Measurements from ENCODE around the gene NLGN1. TPM values are rescaled to one million over a fixed set of nuclear protein-coding genes. Genes with fewer than 3 reads are reported as not detected.
A peak's percentile ranks its signal among the peaks of the same experiment; 100 is the strongest.

NLGN1 gene
- total RNA-seq, 1 experiment from 2014 or later: 5.2 TPM

GRCh38 chr3:174156200-174156599 is 758.7 kb downstream of the NLGN1 start:
- H3K9ac ChIP-seq (ENCODE audit: extremely low read depth, insufficient read length, low read length): no peak overlapping the region
- H3K27me3 Mint-ChIP-seq (ENCODE audit: low read depth): no peaks in the 10 kb centered on the region
- no peak overlapping the region for H4K91ac ChIP-seq (ENCODE audit: insufficient read length, low read depth, low read length)
- no peak overlapping the region for H2AFZ ChIP-seq (ENCODE audit: low read length)
- TF ChIP-seq CTCF (conservative IDR thresholded peaks at IDR 0.05): no peak
- H3K9me3 ChIP-seq (ENCODE audit: control insufficient read depth, low read depth, low read length): no peaks in the 10 kb centered on the region
- no peak overlapping the region for H2BK20ac ChIP-seq (ENCODE audit: low read depth, low read length, poor library complexity, severe bottlenecking)
- no peak overlapping the region for H2BK15ac ChIP-seq (ENCODE audit: low read depth, low read length)
- H4K20me1 ChIP-seq (ENCODE audit: control insufficient read depth, insufficient read depth, insufficient read length): no peaks in the 10 kb centered on the region
- no peaks in the 10 kb centered on the region for H3K27me3 ChIP-seq (ENCODE audit: insufficient read depth, low read length)
- no peak overlapping the region for H3K4me3 Mint-ChIP-seq
- no peak overlapping the region for H3K56ac ChIP-seq (ENCODE audit: insufficient read length, low read depth, low read length)
- H4K8ac ChIP-seq (replicated peaks; ENCODE audit: insufficient read length, low read depth, low read length): no peak overlapping the region
- no peak overlapping the region for H3K18ac ChIP-seq (ENCODE audit: insufficient read length, low read depth, low read length)
- H3K4me1 ChIP-seq (ENCODE audit: insufficient read depth, low read length): no peaks in the 10 kb centered on the region
- no peak overlapping the region for H2BK12ac ChIP-seq (ENCODE audit: insufficient read length, low read depth, low read length)
- H3K79me1 ChIP-seq (ENCODE audit: insufficient read depth, low read depth, low read length, poor library complexity, severe bottlenecking): no peaks in the 10 kb centered on the region
- H3K27ac Mint-ChIP-seq: peak overlapping the region in 2 of 3 experiments; percentile 71 to 85; a peak in 4 of 7 replicates
- no peak overlapping the region for H3K23ac ChIP-seq (ENCODE audit: insufficient read length, low read depth, low read length)
- no peak overlapping the region for H4K5ac ChIP-seq (ENCODE audit: insufficient read length, low read depth, low read length)
- H3K4me2 ChIP-seq (ENCODE audit: insufficient read depth, insufficient read length, low read length): no peak overlapping the region
- H3K27ac ChIP-seq (ENCODE audit: insufficient read length, low read depth, low read length): no peak overlapping the region
- H3K36me3 Mint-ChIP-seq (ENCODE audit: insufficient read depth in 1 of 3, low read depth in 3 of 3): peaks cover 0 to under 1% (median 0%) of the 10 kb centered on the region in 3 experiments; a peak in 2 of 7 replicates
- H2BK5ac ChIP-seq (ENCODE audit: insufficient read length, low read length): no peak overlapping the region
- H3T11ph ChIP-seq (ENCODE audit: low read length): no peak overlapping the region
- no peak overlapping the region for H3K4ac ChIP-seq (ENCODE audit: low read depth, low read length)
- peaks cover 14 to 17% of the 10 kb centered on the region in 2 experiments for H3K4me1 Mint-ChIP-seq
- no CpG with 5 or more reads among the region's 7 CpGs for WGBS (ENCODE audit: extremely low coverage, insufficient read length, low lambda C conversion rate)
- H2AK5ac ChIP-seq (ENCODE audit: insufficient read length, low read length): no peak overlapping the region
- no peaks in the 10 kb centered on the region for H3K79me2 ChIP-seq (ENCODE audit: insufficient read depth, low read length)
- H3K14ac ChIP-seq (ENCODE audit: insufficient read depth, low read length): no peak overlapping the region
- no peaks in the 10 kb centered on the region for H3K23me2 ChIP-seq (ENCODE audit: insufficient read length, low read depth, low read length, poor library complexity, severe bottlenecking)
- H3K9me3 Mint-ChIP-seq: peaks cover 0 to 5% of the 10 kb centered on the region in 2 experiments; a peak in 3 of 5 replicates
- H2BK120ac ChIP-seq (ENCODE audit: low read depth, low read length, poor library complexity, severe bottlenecking): no peak overlapping the region
- no peak for DNase-seq

Measured in H9 (cell line).